ENCODE results near the gene SIPA1L3.

The SIPA1L3 gene

GRCh38 chr19:37953918-37954303 lies 46.9 kb downstream of the SIPA1L3 start:
- ATAC-seq: no peak

GRCh38 chr19:37954421-37954874 lies 47.4 kb downstream of the SIPA1L3 start:
- ATAC-seq: no peak
- TF ChIP-seq OSR1 (CRISPR knock-in tag; IDR thresholded peaks at IDR 0.05) (no peak), PPARA (CRISPR knock-in tag; IDR thresholded peaks at IDR 0.05; ENCODE audit: borderline replicate concordance) (no peak), ZC3H10 (CRISPR knock-in tag; IDR thresholded peaks at IDR 0.05) (no peak)

More at GRCh38 chr19:37953918-37954303, 46.9 kb downstream of the SIPA1L3 start:
- no peak for TF ChIP-seq ISL1 (CRISPR knock-in tag; IDR thresholded peaks at IDR 0.05)
- no peak for TF ChIP-seq TCF4 (CRISPR knock-in tag; IDR thresholded peaks at IDR 0.05; ENCODE audit: borderline replicate concordance)
- no peak for TF ChIP-seq ZC3H10 (CRISPR knock-in tag; IDR thresholded peaks at IDR 0.05)
- no peak for TF ChIP-seq GLIS3 (CRISPR knock-in tag; IDR thresholded peaks at IDR 0.05)
- no peak for TF ChIP-seq ARNTL (CRISPR knock-in tag; IDR thresholded peaks at IDR 0.05; ENCODE audit: borderline replicate concordance, low read depth)
- no peak for TF ChIP-seq RARB (CRISPR knock-in tag; IDR thresholded peaks at IDR 0.05)
- TF ChIP-seq CSRNP3 (CRISPR knock-in tag; IDR thresholded peaks at IDR 0.05): no peak
- TF ChIP-seq POU6F1 (CRISPR knock-in tag; IDR thresholded peaks at IDR 0.05; ENCODE audit: borderline replicate concordance, low read depth): no peak
- no peak for TF ChIP-seq ZFP3 (CRISPR knock-in tag; IDR thresholded peaks at IDR 0.05)
- TF ChIP-seq TSHZ2 (CRISPR knock-in tag; IDR thresholded peaks at IDR 0.05): no peak
- TF ChIP-seq CSDC2 (CRISPR knock-in tag; IDR thresholded peaks at IDR 0.05): no peak
- TF ChIP-seq ZNF8 (CRISPR knock-in tag; IDR thresholded peaks at IDR 0.05): no peak
- TF ChIP-seq, protein P1, sequence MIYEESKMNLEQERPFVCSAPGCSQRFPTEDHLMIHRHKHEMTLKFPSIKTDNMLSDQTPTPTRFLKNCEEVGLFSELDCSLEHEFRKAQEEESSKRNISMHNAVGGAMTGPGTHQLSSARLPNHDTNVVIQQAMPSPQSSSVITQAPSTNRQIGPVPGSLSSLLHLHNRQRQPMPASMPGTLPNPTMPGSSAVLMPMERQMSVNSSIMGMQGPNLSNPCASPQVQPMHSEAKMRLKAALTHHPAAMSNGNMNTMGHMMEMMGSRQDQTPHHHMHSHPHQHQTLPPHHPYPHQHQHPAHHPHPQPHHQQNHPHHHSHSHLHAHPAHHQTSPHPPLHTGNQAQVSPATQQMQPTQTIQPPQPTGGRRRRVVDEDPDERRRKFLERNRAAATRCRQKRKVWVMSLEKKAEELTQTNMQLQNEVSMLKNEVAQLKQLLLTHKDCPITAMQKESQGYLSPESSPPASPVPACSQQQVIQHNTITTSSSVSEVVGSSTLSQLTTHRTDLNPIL (CRISPR knock-in tag; IDR thresholded peaks at IDR 0.05; ENCODE audit: low read depth): no peak
- no peak for TF ChIP-seq PPARA (CRISPR knock-in tag; IDR thresholded peaks at IDR 0.05; ENCODE audit: borderline replicate concordance)
- TF ChIP-seq TOX (CRISPR knock-in tag; IDR thresholded peaks at IDR 0.05; ENCODE audit: borderline replicate concordance): no peak
- no peak for TF ChIP-seq ESRRG (CRISPR knock-in tag; IDR thresholded peaks at IDR 0.05)
- no peak for TF ChIP-seq ZNF70 (CRISPR knock-in tag; IDR thresholded peaks at IDR 0.05)
- TF ChIP-seq BACH2 (CRISPR knock-in tag; IDR thresholded peaks at IDR 0.05; ENCODE audit: borderline replicate concordance): no peak
- TF ChIP-seq ZNF565 (CRISPR knock-in tag; conservative IDR thresholded peaks at IDR 0.05; ENCODE audit: low read depth): no peak

GRCh38 chr19:37955986-37956385 lies 49.0 kb downstream of the SIPA1L3 start:
- no peak for ATAC-seq
- TF ChIP-seq BACH2 (CRISPR knock-in tag; IDR thresholded peaks at IDR 0.05; ENCODE audit: borderline replicate concordance) (no peak), TCF4 (CRISPR knock-in tag; IDR thresholded peaks at IDR 0.05; ENCODE audit: borderline replicate concordance) (no peak)

DNA sequence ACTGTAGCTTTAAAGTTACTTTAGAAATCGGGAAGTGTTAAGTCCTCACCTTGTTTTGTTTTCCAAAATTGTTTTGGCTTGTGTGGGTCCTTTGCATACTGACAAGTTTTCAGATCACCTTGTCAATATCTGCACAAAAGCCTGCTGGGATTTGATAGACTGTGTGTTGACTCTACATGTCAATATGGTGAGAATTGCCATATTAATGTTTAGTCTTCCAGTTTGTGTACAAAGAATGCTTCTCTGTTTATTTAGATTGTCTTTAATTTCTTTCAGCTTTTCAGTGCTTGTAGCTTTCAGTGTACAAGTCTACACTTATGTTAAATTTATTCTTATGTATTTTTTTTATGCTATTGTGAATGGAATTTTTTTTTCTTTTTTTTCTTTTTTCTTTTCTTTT lies 50.2 kb downstream of the SIPA1L3 start:
- no peak for TF ChIP-seq TCF4 (CRISPR knock-in tag; IDR thresholded peaks at IDR 0.05; ENCODE audit: borderline replicate concordance)
- ATAC-seq: no peak

- no peak for TF ChIP-seq PPARA (CRISPR knock-in tag; IDR thresholded peaks at IDR 0.05; ENCODE audit: borderline replicate concordance)
- no peak for TF ChIP-seq CSDC2 (CRISPR knock-in tag; IDR thresholded peaks at IDR 0.05)
- no peak for TF ChIP-seq ZFP3 (CRISPR knock-in tag; IDR thresholded peaks at IDR 0.05)
- TF ChIP-seq, protein P1 (CRISPR knock-in tag; IDR thresholded peaks at IDR 0.05; ENCODE audit: low read depth): no peak
- no peak for TF ChIP-seq TSHZ2 (CRISPR knock-in tag; IDR thresholded peaks at IDR 0.05)
- TF ChIP-seq SNAI2 (CRISPR knock-in tag; IDR thresholded peaks at IDR 0.05): no peak
- TF ChIP-seq BACH2 (CRISPR knock-in tag; IDR thresholded peaks at IDR 0.05; ENCODE audit: borderline replicate concordance): no peak
- no peak for TF ChIP-seq ARNTL (CRISPR knock-in tag; IDR thresholded peaks at IDR 0.05; ENCODE audit: borderline replicate concordance, low read depth)
- TF ChIP-seq ZNF565 (CRISPR knock-in tag; conservative IDR thresholded peaks at IDR 0.05; ENCODE audit: low read depth): no peak
- no peak for TF ChIP-seq GLIS3 (CRISPR knock-in tag; IDR thresholded peaks at IDR 0.05)
- no peak for TF ChIP-seq ISL1 (CRISPR knock-in tag; IDR thresholded peaks at IDR 0.05)
- TF ChIP-seq ZC3H10 (CRISPR knock-in tag; IDR thresholded peaks at IDR 0.05): no peak
- no peak for TF ChIP-seq ZNF8 (CRISPR knock-in tag; IDR thresholded peaks at IDR 0.05)
- no peak for TF ChIP-seq ESRRG (CRISPR knock-in tag; IDR thresholded peaks at IDR 0.05)
- ATAC-seq: no peak
Observed at GRCh38 chr19:37959665-37960114, 52.7 kb downstream of the SIPA1L3 start.
